Smooth muscle cell (in vitro differentiated cells): ENCODE data around the gene L1TD1. TPM values are rescaled to one million over a fixed set of nuclear protein-coding genes. Genes with fewer than 3 reads are reported as not detected.
"Not testable (repeated sequence)": the region's sequence is repeated elsewhere in the genome, so short reads cannot be mapped to it uniquely, and the experiment has no call there.

Source experiments
- DNase-seq: peaks from one replicate; lab custom pipeline; 2025; ENCODE audit not compliant: unreplicated experiment; lab: John Stamatoyannopoulos, UW
- H2AFZ ChIP-seq: fragments of 200-600 bp; sonication (generic); 2 replicates; pipeline ENCODE4 v1.6.0; 2016; ENCODE audit warnings: antibody characterized with exemption, low read depth, mild to moderate bottlenecking
- H3F3A ChIP-seq: fragments of 200-600 bp; sonication (generic); 2 replicates; pipeline ENCODE4 v1.6.0; 2017; ENCODE audit warnings: antibody characterized with exemption, low read depth
- H3K27ac ChIP-seq: fragments of 200-600 bp; sonication (generic); 2 replicates; pipeline ENCODE4 v1.5.1; 2016; ENCODE audit warnings: low read depth, mild to moderate bottlenecking
- H3K27me3 ChIP-seq: fragments of 200-600 bp; sonication (generic); 2 replicates; pipeline ENCODE4 v1.6.1; 2016; ENCODE audit warnings: low read depth, mild to moderate bottlenecking
- H3K36me3 ChIP-seq: fragments of 200-600 bp; sonication (generic); 2 replicates; pipeline ENCODE4 v1.5.1; 2016; ENCODE audit warnings: low read depth
- H3K4me1 ChIP-seq: fragments of 200-600 bp; sonication (generic); 2 replicates; pipeline ENCODE4 v1.5.1; 2016; ENCODE audit warnings: low read depth
- H3K4me2 ChIP-seq: fragments of 200-600 bp; sonication (generic); 2 replicates; pipeline ENCODE4 v1.6.0; 2016; ENCODE audit warnings: mild to moderate bottlenecking
- H3K4me3 ChIP-seq: fragments of 200-600 bp; sonication (generic); 2 replicates; pipeline ENCODE4 v1.5.1; 2016; ENCODE audit warnings: mild to moderate bottlenecking
- H3K79me2 ChIP-seq: fragments of 200-600 bp; sonication (generic); 2 replicates; pipeline ENCODE4 v1.6.0; 2016; ENCODE audit warnings: low read depth, mild to moderate bottlenecking
- H3K9ac ChIP-seq: fragments of 200-600 bp; sonication (generic); 2 replicates; pipeline ENCODE4 v1.6.0; 2016; ENCODE audit warnings: low read depth
- H3K9me3 ChIP-seq: fragments of 200-600 bp; sonication (generic); replicated peaks from 2 replicates; pipeline ENCODE4 v1.5.1; 2016; ENCODE audit warnings: low read depth
- H4K20me1 ChIP-seq: fragments of 200-600 bp; sonication (generic); 2 replicates; pipeline ENCODE4 v1.6.0; 2016; ENCODE audit warnings: low read depth
- CTCF ChIP-seq: fragments of 200-600 bp; sonication (generic); IDR thresholded peaks from 2 replicates; pipeline ENCODE4 v1.5.1; 2017; ENCODE audit warnings: borderline replicate concordance, mild to moderate bottlenecking, antibody characterized with exemption; ENCODE audit not compliant: insufficient read depth, poor library complexity, severe bottlenecking
- WGBS: methylation state at CpG from one replicate; pipeline ENCODE4 v1.1.7; 2016; ENCODE audit warnings: low lambda C conversion rate; 5-methylcytosine and 5-hydroxymethylcytosine counted together
- polyA plus RNA-seq: library from polyadenylated mRNA; unstranded; fragments of >200 nt; fragmentation: Nextera tagmentation; extraction: Ambion mirVana; gene quantifications from 2 replicates; pipeline ENCODE4 v1.2.1, GENCODE V29; 2016
- total RNA-seq: library from RNA; depleted of rRNA; stranded (reverse); fragments of >200 nt; gene quantifications from 2 replicates; pipeline ENCODE4 v1.2.3, GENCODE V29; 2014

The L1TD1 gene
- total and polyA plus RNA-seq, 2 experiments from 2014 or later = 0.41 to 2.7 TPM

GRCh38 chr1:62240651-62241370, 46.2 kb downstream of the L1TD1 start:
- Histone ChIP-seq H3K27me3 (no peaks in the 10 kb centered on the region), H3K9me3 (no peaks in the 10 kb centered on the region), H3F3A (no peaks in the 10 kb centered on the region), H3K79me2 (no peaks in the 10 kb centered on the region), H3K4me2 (no peak overlapping the region), H3K36me3 (no peaks in the 10 kb centered on the region), H3K9ac (no peak overlapping the region), H3K27ac (no peak overlapping the region), H4K20me1 (no peaks in the 10 kb centered on the region), H2AFZ (no peak overlapping the region), H3K4me1 (no peaks in the 10 kb centered on the region), H3K4me3 (no peak overlapping the region)
- WGBS = 75% methylated on average over 9 of the region's 9 CpGs
- no peak for DNase-seq
- TF ChIP-seq CTCF = no peak

- DNase-seq = no peak
- no peaks in the 10 kb centered on the region for H3F3A ChIP-seq
- no peaks in the 10 kb centered on the region for H3K9me3 ChIP-seq
- H3K79me2 ChIP-seq = no peaks in the 10 kb centered on the region
- 70% methylated on average over 12 of the region's 12 CpGs for WGBS
- H3K9ac ChIP-seq = no peak overlapping the region
- H3K27ac ChIP-seq = no peak overlapping the region
- no peak overlapping the region for H3K4me2 ChIP-seq
- no peaks in the 10 kb centered on the region for H3K4me1 ChIP-seq
- no peak overlapping the region for H3K4me3 ChIP-seq
- TF ChIP-seq CTCF = no peak
- no peaks in the 10 kb centered on the region for H4K20me1 ChIP-seq
- no peak overlapping the region for H2AFZ ChIP-seq
- no peaks in the 10 kb centered on the region for H3K27me3 ChIP-seq
- no peaks in the 10 kb centered on the region for H3K36me3 ChIP-seq
These were observed 46.9 kb downstream of the L1TD1 start for GRCh38 chr1:62241371-62242131.

GRCh38 chr1:62244380-62244779, 49.7 kb downstream of the L1TD1 start:
- H3K36me3 ChIP-seq, H3K9ac ChIP-seq: not testable (repeated sequence)
- 98% methylated on average over 3 of the region's 3 CpGs for WGBS

GRCh38 chr1:62245201-62245600, 50.6 kb downstream of the L1TD1 start:
- Histone ChIP-seq H3K27ac (no peak overlapping the region), H3K9ac (no peak overlapping the region), H3K4me1 (no peaks in the 10 kb centered on the region), H3K27me3 (no peaks in the 10 kb centered on the region), H3K4me3 (no peak overlapping the region), H3K36me3 (peaks cover 2% of the 10 kb centered on the region), H4K20me1 (peaks cover 6% of the 10 kb centered on the region), H3K9me3 (no peaks in the 10 kb centered on the region), H3K4me2 (no peak overlapping the region), H2AFZ (no peak overlapping the region), H3F3A (no peaks in the 10 kb centered on the region), H3K79me2 (no peaks in the 10 kb centered on the region)
- DNase-seq = no peak
- no peak for TF ChIP-seq CTCF

More at GRCh38 chr1:62244380-62244779, 49.7 kb downstream of the L1TD1 start:
- H3K27me3 ChIP-seq, H4K20me1 ChIP-seq, H3K27ac ChIP-seq, H3K4me2 ChIP-seq, H3K4me1 ChIP-seq, DNase-seq, H3F3A ChIP-seq, H3K9me3 ChIP-seq, H2AFZ ChIP-seq, H3K4me3 ChIP-seq, H3K79me2 ChIP-seq: not testable (repeated sequence)
